Osteoblast (primary cell): ENCODE data around the gene ITPRID1. TPM values are rescaled to one million over a fixed set of nuclear protein-coding genes. Genes with fewer than 3 reads are reported as not detected.

ENCODE experiments used
- DNase-seq: peaks from one replicate; pipeline ENCODE4 v3.0.0; 2011; ENCODE audit warnings: low spot score, mixed read lengths; ENCODE audit not compliant: insufficient read length; ENCODE audit errors: missing footprints
- H2AFZ ChIP-seq: 2 replicates; pipeline ENCODE4 v1.6.0; 2011; ENCODE audit warnings: mild to moderate bottlenecking, low read length
- H3K27ac ChIP-seq: 2 replicates; pipeline ENCODE4 v1.5.1; 2011; ENCODE audit warnings: mild to moderate bottlenecking, low read depth, low read length, moderate library complexity
- H3K27me3 ChIP-seq: 2 replicates; pipeline ENCODE4 v1.6.0; 2012; ENCODE audit warnings: mild to moderate bottlenecking, control low read depth, inconsistent platforms, low read length, moderate library complexity; ENCODE audit not compliant: insufficient read depth
- H3K36me3 ChIP-seq: 2 replicates; pipeline ENCODE4 v1.5.1; 2011; ENCODE audit warnings: mild to moderate bottlenecking, low read length, control low read depth, moderate library complexity; ENCODE audit not compliant: insufficient read depth
- H3K4me1 ChIP-seq: 2 replicates; pipeline ENCODE4 v1.5.1; 2011; ENCODE audit warnings: mild to moderate bottlenecking, low read length, control low read depth, moderate library complexity; ENCODE audit not compliant: insufficient read depth
- H3K4me2 ChIP-seq: 2 replicates; pipeline ENCODE4 v1.6.0; 2011; ENCODE audit warnings: mild to moderate bottlenecking, low read length; ENCODE audit not compliant: insufficient read depth
- H3K4me3 ChIP-seq: fragments of 200-600 bp; sonication (generic); 3 replicates; pipeline ENCODE4 v1.5.1; 2012; ENCODE audit warnings: mild to moderate bottlenecking, low read length, inconsistent platforms; ENCODE audit not compliant: insufficient read depth
- H3K79me2 ChIP-seq: 2 replicates; pipeline ENCODE4 v1.6.0; 2012; ENCODE audit warnings: mild to moderate bottlenecking, low read length, control low read depth, inconsistent platforms; ENCODE audit not compliant: insufficient read depth
- H3K9me3 ChIP-seq: 2 replicates; pipeline ENCODE4 v1.5.1; 2011; ENCODE audit warnings: low read depth, low read length, control low read depth
- H4K20me1 ChIP-seq: 2 replicates; pipeline ENCODE4 v1.6.0; 2012; ENCODE audit warnings: mild to moderate bottlenecking, low read length, control low read depth; ENCODE audit not compliant: insufficient read depth
- total RNA-seq: library from RNA; depleted of rRNA; stranded (reverse); fragments of >200 nt; gene quantifications from 2 replicates; pipeline ENCODE4 v1.2.3, GENCODE V29; 2012
- TF ChIP-seq, protein P1 (sequence below): IDR thresholded peaks from 2 replicates; pipeline ENCODE4 v1.5.1; 2011; ENCODE audit warnings: mild to moderate bottlenecking, low read depth, low read length, moderate library complexity; ENCODE audit errors: extremely low read depth

The ITPRID1 gene
- total RNA-seq, 1 donor = not detected

DNA sequence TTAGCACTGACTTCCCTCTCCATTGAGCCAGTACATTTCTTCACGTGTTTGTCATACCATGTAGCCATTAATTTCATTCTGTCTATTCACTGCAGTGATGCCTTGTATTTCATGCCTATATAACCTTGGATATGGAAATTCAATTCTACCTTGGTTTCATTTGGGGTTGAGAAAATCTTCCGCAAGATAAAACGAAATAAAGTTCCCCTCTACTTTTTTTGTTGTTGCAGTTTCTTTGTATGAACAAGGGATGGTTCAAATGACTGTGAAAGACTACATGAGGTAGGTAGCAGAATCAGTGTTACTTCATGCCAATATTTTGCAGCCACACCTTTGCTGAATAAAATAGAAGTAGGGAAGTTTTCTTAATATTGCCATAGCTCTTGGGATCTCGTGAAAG, 55.6 kb downstream of the ITPRID1 start:
- Histone ChIP-seq H3K79me2 (no peaks in the 10 kb centered on the region), H3K4me2 (no peak overlapping the region), H3K9me3 (no peaks in the 10 kb centered on the region), H2AFZ (no peak overlapping the region), H4K20me1 (no peaks in the 10 kb centered on the region), H3K36me3 (no peaks in the 10 kb centered on the region), H3K27me3 (no peaks in the 10 kb centered on the region), H3K4me3 (no peak overlapping the region), H3K27ac (no peak overlapping the region), H3K4me1 (no peaks in the 10 kb centered on the region)
- TF ChIP-seq, protein P1, sequence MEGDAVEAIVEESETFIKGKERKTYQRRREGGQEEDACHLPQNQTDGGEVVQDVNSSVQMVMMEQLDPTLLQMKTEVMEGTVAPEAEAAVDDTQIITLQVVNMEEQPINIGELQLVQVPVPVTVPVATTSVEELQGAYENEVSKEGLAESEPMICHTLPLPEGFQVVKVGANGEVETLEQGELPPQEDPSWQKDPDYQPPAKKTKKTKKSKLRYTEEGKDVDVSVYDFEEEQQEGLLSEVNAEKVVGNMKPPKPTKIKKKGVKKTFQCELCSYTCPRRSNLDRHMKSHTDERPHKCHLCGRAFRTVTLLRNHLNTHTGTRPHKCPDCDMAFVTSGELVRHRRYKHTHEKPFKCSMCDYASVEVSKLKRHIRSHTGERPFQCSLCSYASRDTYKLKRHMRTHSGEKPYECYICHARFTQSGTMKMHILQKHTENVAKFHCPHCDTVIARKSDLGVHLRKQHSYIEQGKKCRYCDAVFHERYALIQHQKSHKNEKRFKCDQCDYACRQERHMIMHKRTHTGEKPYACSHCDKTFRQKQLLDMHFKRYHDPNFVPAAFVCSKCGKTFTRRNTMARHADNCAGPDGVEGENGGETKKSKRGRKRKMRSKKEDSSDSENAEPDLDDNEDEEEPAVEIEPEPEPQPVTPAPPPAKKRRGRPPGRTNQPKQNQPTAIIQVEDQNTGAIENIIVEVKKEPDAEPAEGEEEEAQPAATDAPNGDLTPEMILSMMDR = no peak
- DNase-seq = no peak

DNA sequence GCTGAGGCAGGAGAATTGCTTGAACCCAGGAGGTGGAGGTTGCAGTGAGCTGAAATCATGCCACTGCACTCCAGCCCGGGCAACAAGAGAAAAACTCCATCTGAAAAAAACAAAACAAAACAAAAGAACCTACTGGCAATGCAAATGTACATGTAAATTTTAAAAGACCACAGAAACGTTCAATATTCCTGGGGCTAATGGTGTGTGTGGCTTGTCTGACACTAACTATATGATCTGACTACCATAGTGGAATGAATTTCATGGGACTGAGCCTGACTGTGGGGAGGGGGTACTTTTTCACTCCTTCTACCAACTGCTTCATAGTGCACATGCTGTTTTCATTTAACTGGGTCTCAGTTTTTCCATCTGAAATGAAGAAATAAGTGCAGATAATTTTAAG, 69.6 kb downstream of the ITPRID1 start:
- Histone ChIP-seq H3K4me1 (no peaks in the 10 kb centered on the region), H3K9me3 (no peaks in the 10 kb centered on the region), H3K27me3 (no peaks in the 10 kb centered on the region), H4K20me1 (no peaks in the 10 kb centered on the region), H3K79me2 (no peaks in the 10 kb centered on the region), H3K36me3 (no peaks in the 10 kb centered on the region), H3K4me3 (no peak overlapping the region), H3K27ac (no peak overlapping the region), H3K4me2 (no peak overlapping the region), H2AFZ (no peak overlapping the region)
- TF ChIP-seq, protein P1 = no peak
- no peak for DNase-seq

DNA sequence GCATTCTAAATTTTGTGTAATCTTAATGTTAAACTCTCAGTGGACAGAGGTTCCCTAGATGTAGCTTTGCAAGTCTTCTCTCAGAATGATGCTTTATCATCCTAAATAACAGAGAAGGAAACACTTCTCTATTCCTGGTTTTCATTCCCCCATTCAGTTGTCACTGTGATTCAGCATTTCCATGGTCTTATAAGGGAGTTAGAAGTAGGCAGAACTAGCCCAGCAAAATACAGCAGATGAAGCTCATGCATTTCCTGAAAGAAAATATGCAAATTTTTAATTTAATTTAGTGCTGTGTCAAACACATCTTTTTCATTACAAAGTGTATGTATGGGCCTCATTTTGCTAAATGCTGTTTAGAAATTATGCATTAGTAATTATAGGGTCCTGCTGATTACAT, 70.1 kb downstream of the ITPRID1 start:
- TF ChIP-seq, protein P1 = no peak

DNA sequence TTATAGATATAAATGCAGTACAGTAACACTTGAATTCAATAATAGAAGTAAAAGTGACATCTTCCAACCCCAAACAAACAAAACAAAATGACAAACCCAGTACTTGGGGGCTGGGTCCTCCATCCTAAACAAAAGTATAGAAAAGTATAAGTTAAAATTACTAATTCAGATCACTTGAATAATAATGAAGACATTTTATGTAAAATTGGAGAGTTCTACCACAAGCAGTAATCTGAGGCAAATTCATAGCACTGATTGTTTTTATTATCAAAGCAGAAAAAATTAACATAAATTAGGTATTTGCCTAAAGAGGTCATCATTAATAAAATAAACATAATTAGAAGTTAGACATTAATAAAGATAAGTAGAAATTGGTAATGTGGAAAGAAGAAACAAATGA, 81.5 kb downstream of the ITPRID1 start:
- TF ChIP-seq, protein P1 = no peak
- no peak for DNase-seq
- Histone ChIP-seq H4K20me1 (no peaks in the 10 kb centered on the region), H3K27me3 (no peaks in the 10 kb centered on the region), H3K4me3 (no peak overlapping the region), H3K27ac (no peak overlapping the region), H3K36me3 (no peaks in the 10 kb centered on the region), H2AFZ (no peak overlapping the region), H3K4me1 (no peaks in the 10 kb centered on the region), H3K79me2 (no peaks in the 10 kb centered on the region), H3K9me3 (no peaks in the 10 kb centered on the region), H3K4me2 (no peak overlapping the region)

More for the DNA sequence above, 70.1 kb downstream of the ITPRID1 start:
- DNase-seq = no peak
- Histone ChIP-seq H2AFZ (no peak overlapping the region), H3K27ac (no peak overlapping the region), H3K4me2 (no peak overlapping the region), H3K36me3 (no peaks in the 10 kb centered on the region), H3K79me2 (no peaks in the 10 kb centered on the region), H3K4me1 (no peaks in the 10 kb centered on the region), H4K20me1 (no peaks in the 10 kb centered on the region), H3K4me3 (no peak overlapping the region), H3K9me3 (no peaks in the 10 kb centered on the region), H3K27me3 (no peaks in the 10 kb centered on the region)
